Caco-2 (cell line): ENCODE measurements around the gene CLSTN2. TPM values are rescaled to one million over a fixed set of nuclear protein-coding genes. Genes with fewer than 3 reads are reported as not detected.

ENCODE experiments used
- BruUV-seq: library from RNA; stranded (reverse); fragments of 400-500 nt; replicated peaks from 2 replicates; lab custom pipeline; 2021; lab: Mats Ljungman, UMichigan
- CTCF ChIA-PET: fragments of 300-600 bp; sonication (Branson Sonifier 250); formaldehyde crosslinking; loops from one replicate; lab custom pipeline; 2022; ENCODE audit warnings: antibody characterized with exemption; lab: Charles Lee
- POLR2A ChIA-PET: fragments of 300-600 bp; sonication (Branson Sonifier 250); formaldehyde crosslinking; loops from one replicate; lab custom pipeline; 2022; ENCODE audit warnings: antibody characterized with exemption; lab: Charles Lee
- DNase-seq, 2 experiments: peaks; one replicate each; pipeline versions ENCODE4 v3.0.0 to v3.0.0-alpha.2; 2020 to 2022
- H3K27me3 ChIP-seq: replicated peaks from 2 replicates; pipeline ENCODE4 v1.6.0; 2011; ENCODE audit warnings: low read length; ENCODE audit not compliant: control insufficient read depth, insufficient read depth
- H3K36me3 ChIP-seq: 2 replicates; pipeline ENCODE4 v1.5.1; 2011; ENCODE audit warnings: low read length; ENCODE audit not compliant: control insufficient read depth, insufficient read depth
- H3K4me1 ChIP-seq: fragments of 250-450 bp; sonication (Bioruptor Pico); 2 replicates; pipeline ENCODE4 v1.5.1; 2020; ENCODE audit warnings: mild to moderate bottlenecking
- H3K4me3 ChIP-seq: 2 replicates; pipeline ENCODE4 v1.5.1; 2011; ENCODE audit warnings: low read depth, mild to moderate bottlenecking, control low read depth, low read length
- H3K9me3 ChIP-seq: fragments of 250-450 bp; sonication (Bioruptor Pico); 2 replicates; pipeline ENCODE4 v1.5.1; 2020; ENCODE audit warnings: mild to moderate bottlenecking, moderate library complexity
- H3K27ac Mint-ChIP-seq: one replicate; pipeline ENCODE4 v1.8.0; 2022; ENCODE audit warnings: mixed read lengths; ENCODE audit not compliant: unreplicated experiment
- H3K27me3 Mint-ChIP-seq: one replicate; pipeline ENCODE4 v1.8.0; 2022; ENCODE audit warnings: mixed read lengths; ENCODE audit not compliant: insufficient read depth, unreplicated experiment
- H3K36me3 Mint-ChIP-seq: one replicate; pipeline ENCODE4 v1.8.0; 2022; ENCODE audit warnings: mild to moderate bottlenecking, mixed read lengths; ENCODE audit not compliant: insufficient read depth, unreplicated experiment
- H3K4me1 Mint-ChIP-seq: one replicate; pipeline ENCODE4 v1.8.0; 2022; ENCODE audit warnings: low read depth, mixed read lengths; ENCODE audit not compliant: unreplicated experiment
- H3K4me3 Mint-ChIP-seq: one replicate; pipeline ENCODE4 v1.8.0; 2022; ENCODE audit warnings: mild to moderate bottlenecking, moderate library complexity, mixed read lengths; ENCODE audit not compliant: unreplicated experiment
- H3K9me3 Mint-ChIP-seq: one replicate; pipeline ENCODE4 v1.8.0; 2022; ENCODE audit warnings: mixed read lengths; ENCODE audit not compliant: unreplicated experiment
- CTCF ChIP-seq, 2 experiments: fragments of 200-600 bp in 1 of 2; IDR thresholded peaks; 1 replicate in 1 of 2; 2 replicates in 1 of 2; pipeline versions ENCODE4 v1.5.1 to v1.8.0; 2011 to 2022; ENCODE audit warnings: antibody characterized with exemption in 1 of 2, control low read depth in 1 of 2, inconsistent platforms in 1 of 2, low read depth in 1 of 2, low read length in 1 of 2, mild to moderate bottlenecking in 1 of 2, moderate library complexity in 1 of 2; ENCODE audit not compliant: insufficient read depth in 1 of 2, severe bottlenecking in 1 of 2, unreplicated experiment in 1 of 2
- intact Hi-C: fragments of 100-400 bp; cut with micrococcal nuclease; formaldehyde crosslinking; loops from one replicate; pipeline ENCODE4 v1.10.0; 2022; ENCODE audit not compliant: unreplicated experiment
- total RNA-seq: library from RNA; stranded (reverse); gene quantifications from 2 replicates; pipeline ENCODE4 v1.2.3, GENCODE V29; 2022

CLSTN2 gene
- total RNA-seq, 1 experiment from 2014 or later, result 26.1 TPM

GRCh38 chr3:140467104-140467577 is 532.2 kb downstream of the CLSTN2 start:
- Histone ChIP-seq H3K36me3 (no peaks in the 10 kb centered on the region), H3K9me3 (no peaks in the 10 kb centered on the region), H3K4me1 (peaks cover 5% of the 10 kb centered on the region; the same call in 1 of the 2 replicates), H3K4me3 (no peak overlapping the region), H3K27me3 (no peaks in the 10 kb centered on the region)
- no peaks in the 10 kb centered on the region for H3K27me3 Mint-ChIP-seq
- H3K36me3 Mint-ChIP-seq, result no peaks in the 10 kb centered on the region
- H3K4me1 Mint-ChIP-seq, result peaks cover 9% of the 10 kb centered on the region
- DNase-seq, result peak; percentile 21 to 39
- H3K9me3 Mint-ChIP-seq, result no peaks in the 10 kb centered on the region
- CTCF ChIA-PET, result interaction anchor here (0.6 to 1.2 kb wide), 2 partner anchors 190 to 765 kb away, joined by 3 to 5 read pairs; no protein-coding TSS in a partner anchor
- H3K27ac Mint-ChIP-seq, result peak overlapping the region; percentile 39
- BruUV-seq, result no TSS peak
- H3K4me3 Mint-ChIP-seq, result no peak overlapping the region
- POLR2A ChIA-PET, result no interaction called here
- no peak for TF ChIP-seq CTCF (IDR thresholded peaks at IDR 0.05; ENCODE audit: insufficient read depth in 1 of 2, low read depth in 1 of 2, low read length in 1 of 2, severe bottlenecking in 1 of 2, unreplicated experiment in 1 of 2)
- intact Hi-C loops, result no loop called here

DNA sequence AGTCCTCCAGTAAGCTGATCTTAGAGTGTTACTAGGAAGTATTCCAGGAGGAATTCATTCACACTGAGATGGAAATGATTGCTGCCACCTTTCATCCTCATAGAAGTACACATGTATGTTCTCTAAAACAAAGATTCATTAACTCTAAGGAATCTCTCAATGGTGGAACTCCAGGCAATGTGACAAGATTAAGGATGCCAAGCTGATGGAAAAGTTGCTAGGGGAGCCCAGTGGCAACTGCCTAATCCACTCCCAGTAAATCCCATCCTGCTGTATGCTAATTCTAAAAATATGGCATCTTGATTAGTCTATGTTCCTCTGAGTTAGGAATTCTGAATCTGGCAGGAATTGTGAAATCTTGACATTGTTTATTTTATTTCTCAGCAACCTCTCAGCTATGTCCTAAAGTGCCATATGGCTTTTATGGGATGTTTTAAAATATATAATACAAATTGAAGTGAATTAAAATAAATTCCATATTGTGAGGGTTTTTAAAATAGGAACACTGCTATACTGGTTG is 532.9 kb downstream of the CLSTN2 start:
- DNase-seq, result no peak
- ChIA-PET CTCF (no interaction called here), POLR2A (no interaction called here)
- no peaks in the 10 kb centered on the region for H3K9me3 ChIP-seq
- no TSS peak for BruUV-seq
- H3K9me3 Mint-ChIP-seq, result no peaks in the 10 kb centered on the region
- H3K4me3 Mint-ChIP-seq, result no peak overlapping the region
- H3K4me1 ChIP-seq, result peaks cover 5% of the 10 kb centered on the region; the same call in 1 of the 2 replicates
- H3K27ac Mint-ChIP-seq, result peak overlapping the region; percentile 39
- TF ChIP-seq CTCF (IDR thresholded peaks at IDR 0.05; ENCODE audit: insufficient read depth in 1 of 2, low read depth in 1 of 2, low read length in 1 of 2, severe bottlenecking in 1 of 2, unreplicated experiment in 1 of 2), result no peak
- H3K4me3 ChIP-seq, result no peak overlapping the region
- no peaks in the 10 kb centered on the region for H3K27me3 Mint-ChIP-seq
- peaks cover 9% of the 10 kb centered on the region for H3K4me1 Mint-ChIP-seq
- H3K36me3 Mint-ChIP-seq, result no peaks in the 10 kb centered on the region
- no peaks in the 10 kb centered on the region for H3K27me3 ChIP-seq
- no peaks in the 10 kb centered on the region for H3K36me3 ChIP-seq
- intact Hi-C loops, result no loop called here

- no peak overlapping the region for H3K27ac Mint-ChIP-seq
- Histone ChIP-seq H3K27me3 (no peaks in the 10 kb centered on the region), H3K9me3 (no peaks in the 10 kb centered on the region), H3K4me3 (no peak overlapping the region), H3K36me3 (no peaks in the 10 kb centered on the region), H3K4me1 (peaks cover 5% of the 10 kb centered on the region; the same call in 1 of the 2 replicates)
- POLR2A ChIA-PET, result no interaction called here
- no peak for DNase-seq
- H3K4me3 Mint-ChIP-seq, result no peak overlapping the region
- intact Hi-C loops, result no loop called here
- CTCF ChIA-PET, result no interaction called here
- H3K4me1 Mint-ChIP-seq, result peaks cover 9% of the 10 kb centered on the region
- no peaks in the 10 kb centered on the region for H3K9me3 Mint-ChIP-seq
- no peaks in the 10 kb centered on the region for H3K27me3 Mint-ChIP-seq
- no TSS peak for BruUV-seq
- H3K36me3 Mint-ChIP-seq, result no peaks in the 10 kb centered on the region
- TF ChIP-seq CTCF (IDR thresholded peaks at IDR 0.05; ENCODE audit: insufficient read depth in 1 of 2, low read depth in 1 of 2, low read length in 1 of 2, severe bottlenecking in 1 of 2, unreplicated experiment in 1 of 2), result no peak
These were observed 533.4 kb downstream of the CLSTN2 start for GRCh38 chr3:140468407-140468806.
